Colonic mucosa (tissue), 4 donors: ENCODE measurements around the gene DUS2. TPM values are rescaled to one million over a fixed set of nuclear protein-coding genes. Genes with fewer than 3 reads are reported as not detected.
"Not testable (repeated sequence)": the region's sequence is repeated elsewhere in the genome, so short reads cannot be mapped to it uniquely, and the experiment has no call there.

Experiments used
- DNase-seq: peaks from one replicate; pipeline ENCODE4 v3.0.0-alpha.2; 2020
- H3K27ac ChIP-seq: fragments of 200-600 bp; one replicate; pipeline ENCODE4 v1.8.0; 2021
- H3K27me3 ChIP-seq: fragments of 200-600 bp; one replicate; pipeline ENCODE4 v1.8.0; 2021
- H3K36me3 ChIP-seq: fragments of 200-600 bp; one replicate; pipeline ENCODE4 v1.8.0; 2021
- H3K4me1 ChIP-seq: fragments of 200-600 bp; one replicate; pipeline ENCODE4 v1.8.0; 2021; ENCODE audit warnings: mild to moderate bottlenecking
- H3K4me3 ChIP-seq: fragments of 200-600 bp; one replicate; pipeline ENCODE4 v1.8.0; 2021
- H3K9ac ChIP-seq, 2 donors: one replicate each; pipeline ENCODE4 v1.7.0; 2013; ENCODE audit warnings: control low read depth in 2 of 2, low read depth in 2 of 2, low read length in 2 of 2
- H3K9me3 ChIP-seq: fragments of 200-600 bp; one replicate; pipeline ENCODE4 v1.8.0; 2021
- intact Hi-C: fragments of 100-400 bp; cut with DNase I; formaldehyde crosslinking; loops from one replicate; pipeline ENCODE4 v1.14.1; 2022
- total RNA-seq, 2 donors: library from RNA; stranded (reverse); fragmentation: NEBNext Ultra II Directional in 1 of 2; extraction: Animal tissue kit (Norgen Biotek cat#: 25700) in 1 of 2; gene quantifications; one replicate each; pipeline ENCODE4 v1.2.1, GENCODE V29; 2021
- TF ChIP-seq, protein P1 (sequence below): fragments of 200-600 bp; IDR thresholded peaks from one replicate; pipeline ENCODE4 v1.8.0; 2022; ENCODE audit warnings: antibody characterized with exemption, mild to moderate bottlenecking
- donor health status: healthy.
- donor health status: DM: no; HTN: no; CAD: no.
- donor health status: DM: no; HTN: no; CAD: no.

DUS2 gene
- total RNA-seq, 2 donors from 2014 or later: 13.1 to 24.6 TPM

DNA sequence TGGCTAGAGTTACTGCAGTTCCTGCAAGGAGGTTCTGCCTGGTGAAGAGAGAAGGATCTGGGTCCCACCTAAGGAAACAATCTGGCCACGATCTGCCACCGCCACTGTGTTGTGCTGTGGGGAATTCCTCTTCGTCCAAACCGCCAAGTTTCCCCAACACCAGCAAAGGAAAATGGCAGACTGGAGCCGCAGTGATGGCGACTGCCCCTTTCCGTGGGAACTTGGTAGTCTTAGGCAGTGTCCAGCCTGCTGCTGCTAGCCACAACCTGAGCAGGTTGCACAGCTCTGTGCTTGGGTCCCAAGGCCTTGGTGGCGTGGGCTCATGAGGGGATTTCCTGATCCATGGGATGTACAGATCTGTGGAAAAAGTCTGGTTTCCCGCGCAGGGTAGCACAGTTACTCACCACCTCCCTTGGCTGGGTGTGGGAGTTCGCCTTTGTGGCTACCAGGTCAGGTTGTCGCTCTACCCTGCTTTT lies 90.7 kb downstream of the DUS2 start:
- Histone ChIP-seq H3K9ac (no peak overlapping the region), H3K4me1 (no peaks in the 10 kb centered on the region)

GRCh38 chr16:68114939-68115338 lies 91.9 kb downstream of the DUS2 start:
- H3K9ac ChIP-seq, H3K27me3 ChIP-seq, H3K9me3 ChIP-seq, H3K36me3 ChIP-seq, intact Hi-C loops, H3K4me1 ChIP-seq, H3K4me3 ChIP-seq, DNase-seq, H3K27ac ChIP-seq: not testable (repeated sequence)

More for the DNA sequence above, 90.7 kb downstream of the DUS2 start:
- Histone ChIP-seq H3K27ac (no peak overlapping the region), H3K4me3 (no peak overlapping the region), H3K9me3 (no peaks in the 10 kb centered on the region), H3K36me3 (no peaks in the 10 kb centered on the region), H3K27me3 (no peaks in the 10 kb centered on the region)
- intact Hi-C loops: no loop called here
- no peak for DNase-seq
- TF ChIP-seq, protein P1, sequence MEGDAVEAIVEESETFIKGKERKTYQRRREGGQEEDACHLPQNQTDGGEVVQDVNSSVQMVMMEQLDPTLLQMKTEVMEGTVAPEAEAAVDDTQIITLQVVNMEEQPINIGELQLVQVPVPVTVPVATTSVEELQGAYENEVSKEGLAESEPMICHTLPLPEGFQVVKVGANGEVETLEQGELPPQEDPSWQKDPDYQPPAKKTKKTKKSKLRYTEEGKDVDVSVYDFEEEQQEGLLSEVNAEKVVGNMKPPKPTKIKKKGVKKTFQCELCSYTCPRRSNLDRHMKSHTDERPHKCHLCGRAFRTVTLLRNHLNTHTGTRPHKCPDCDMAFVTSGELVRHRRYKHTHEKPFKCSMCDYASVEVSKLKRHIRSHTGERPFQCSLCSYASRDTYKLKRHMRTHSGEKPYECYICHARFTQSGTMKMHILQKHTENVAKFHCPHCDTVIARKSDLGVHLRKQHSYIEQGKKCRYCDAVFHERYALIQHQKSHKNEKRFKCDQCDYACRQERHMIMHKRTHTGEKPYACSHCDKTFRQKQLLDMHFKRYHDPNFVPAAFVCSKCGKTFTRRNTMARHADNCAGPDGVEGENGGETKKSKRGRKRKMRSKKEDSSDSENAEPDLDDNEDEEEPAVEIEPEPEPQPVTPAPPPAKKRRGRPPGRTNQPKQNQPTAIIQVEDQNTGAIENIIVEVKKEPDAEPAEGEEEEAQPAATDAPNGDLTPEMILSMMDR: no peak

DNA sequence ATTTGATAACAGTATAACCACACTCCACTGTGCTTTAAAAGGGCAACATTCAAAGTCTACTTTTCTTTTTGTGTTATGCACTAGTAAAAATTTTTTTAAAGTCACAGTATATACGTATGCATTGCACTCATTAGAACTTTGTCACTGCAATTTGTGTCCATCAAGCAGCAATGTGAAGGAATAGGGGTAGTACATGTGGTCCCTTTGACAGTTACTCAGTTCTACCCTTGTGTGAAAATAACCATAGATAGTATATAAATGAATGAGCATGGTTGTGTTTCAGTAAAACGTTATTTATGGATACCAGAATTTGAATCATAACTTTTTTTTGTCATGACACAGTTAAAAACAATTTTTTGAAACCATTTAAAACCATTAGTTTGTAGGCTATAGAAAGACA lies 92.8 kb downstream of the DUS2 start:
- H3K9ac ChIP-seq: no peak overlapping the region
- no peak overlapping the region for H3K27ac ChIP-seq
- H3K9me3 ChIP-seq: no peaks in the 10 kb centered on the region
- no peak overlapping the region for H3K4me3 ChIP-seq
- H3K36me3 ChIP-seq: no peaks in the 10 kb centered on the region
- intact Hi-C loops: no loop called here
- no peak for DNase-seq
- TF ChIP-seq, protein P1: no peak
- H3K4me1 ChIP-seq: no peaks in the 10 kb centered on the region
- H3K27me3 ChIP-seq: no peaks in the 10 kb centered on the region

DNA sequence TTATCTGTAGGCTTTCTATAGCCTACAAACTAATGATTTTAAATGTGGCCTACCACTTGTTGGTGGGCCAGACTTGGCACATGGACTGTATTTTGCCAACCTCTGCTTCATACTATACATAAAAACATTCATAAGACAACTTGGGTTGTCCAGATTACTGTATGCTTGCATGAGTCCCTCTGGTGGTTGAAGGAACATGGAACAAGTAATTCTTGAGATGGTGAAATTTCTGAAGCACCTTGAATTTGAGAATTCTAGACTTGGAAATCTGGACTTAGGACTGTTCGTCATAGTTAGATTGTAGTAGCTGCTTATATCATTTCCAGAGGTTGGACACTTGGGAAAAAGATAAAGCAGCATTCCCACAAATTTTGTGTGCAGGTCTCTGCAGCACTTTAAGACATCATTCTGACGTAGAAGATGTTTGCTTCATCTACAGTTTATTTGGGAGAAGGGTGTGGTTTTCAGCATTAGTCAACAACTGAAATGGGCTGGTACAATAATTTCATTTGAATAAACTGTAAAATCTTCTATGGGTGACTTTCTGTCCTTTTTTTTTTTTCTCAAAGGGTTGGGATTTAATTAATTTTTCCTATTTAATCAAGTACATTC lies 93.3 kb downstream of the DUS2 start:
- Histone ChIP-seq H3K9ac (no peak overlapping the region), H3K36me3 (no peaks in the 10 kb centered on the region), H3K27me3 (no peaks in the 10 kb centered on the region), H3K27ac (no peak overlapping the region), H3K4me3 (no peak overlapping the region), H3K4me1 (no peaks in the 10 kb centered on the region), H3K9me3 (no peaks in the 10 kb centered on the region)
- DNase-seq: no peak
- TF ChIP-seq, protein P1: peak; percentile 50
- intact Hi-C loops: no loop called here

DNA sequence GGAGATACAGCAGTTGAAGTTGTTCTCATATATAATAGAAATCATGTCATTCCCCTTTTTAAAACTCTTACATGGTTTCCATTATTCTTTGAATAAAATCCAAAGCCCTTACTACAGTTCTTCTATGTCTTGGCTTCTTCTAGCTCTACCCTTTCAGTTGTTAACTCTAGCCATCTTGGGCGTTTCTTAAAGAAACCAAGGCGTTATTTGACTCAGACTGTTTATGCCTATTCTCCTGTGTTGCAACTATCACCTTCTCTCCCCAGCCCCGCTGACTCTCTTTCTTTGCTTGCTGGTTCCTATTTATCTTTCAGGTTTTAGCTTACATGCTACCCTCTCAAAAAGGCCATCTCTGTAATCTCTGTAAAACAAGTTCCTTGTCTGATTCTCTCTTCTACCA lies 94.8 kb downstream of the DUS2 start:
- Histone ChIP-seq H3K9ac (no peak overlapping the region), H3K4me3 (no peak overlapping the region), H3K9me3 (no peaks in the 10 kb centered on the region), H3K36me3 (no peaks in the 10 kb centered on the region), H3K4me1 (no peaks in the 10 kb centered on the region), H3K27ac (no peak overlapping the region), H3K27me3 (no peaks in the 10 kb centered on the region)
- intact Hi-C loops: no loop called here
- TF ChIP-seq, protein P1: no peak
- DNase-seq: no peak

- DNase-seq, H3K4me3 ChIP-seq, H3K36me3 ChIP-seq, H3K27me3 ChIP-seq, intact Hi-C loops, H3K27ac ChIP-seq, H3K9me3 ChIP-seq, H3K9ac ChIP-seq, H3K4me1 ChIP-seq: not testable (repeated sequence)
These were observed 95.9 kb downstream of the DUS2 start for GRCh38 chr16:68118954-68119353.

DNA sequence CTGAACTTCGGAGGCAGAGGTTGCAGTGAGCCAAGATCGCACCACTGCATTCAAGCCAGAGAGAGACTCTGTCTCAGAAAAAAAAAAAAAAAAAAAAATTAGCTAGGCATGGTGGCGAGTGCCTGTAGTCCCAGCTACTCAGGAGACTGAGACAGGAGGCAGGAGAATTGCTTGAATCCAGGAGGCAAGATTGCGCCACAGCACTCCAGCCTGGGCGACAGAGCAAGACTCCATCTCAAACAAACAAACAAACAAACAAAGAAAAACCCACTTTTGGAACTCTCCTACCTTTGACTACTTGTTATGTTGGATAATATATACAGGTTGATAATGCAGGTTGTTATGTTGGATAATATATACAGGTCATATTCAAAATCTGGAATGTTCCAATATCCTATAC lies 97.4 kb downstream of the DUS2 start:
- H3K27ac ChIP-seq, H3K9ac ChIP-seq, intact Hi-C loops, H3K36me3 ChIP-seq, H3K4me1 ChIP-seq, H3K27me3 ChIP-seq, H3K4me3 ChIP-seq, H3K9me3 ChIP-seq, DNase-seq: not testable (repeated sequence)
